ENCODE measurements around the gene GPR75.
A peak's percentile ranks its signal among the peaks of the same experiment; 100 is the strongest.
"Not testable (repeated sequence)": the region's sequence is repeated elsewhere in the genome, so short reads cannot be mapped to it uniquely, and the experiment has no call there.

Gene GPR75

GRCh38 chr2:53856272-53856671, 3.5 kb downstream of the GPR75 start:
- no peak overlapping the region for H3K27ac ChIP-seq
- no peak overlapping the region for H3K4me3 ChIP-seq

GRCh38 chr2:53854678-53855077, 5.1 kb downstream of the GPR75 start:
- no peak overlapping the region for H3K27ac ChIP-seq
- H3K4me3 ChIP-seq: no peak overlapping the region

GRCh38 chr2:53852532-53852931, 7.2 kb downstream of the GPR75 start:
- no peak overlapping the region for H3K27ac ChIP-seq
- H3K4me3 ChIP-seq: no peak overlapping the region

GRCh38 chr2:53851052-53851757, 8.6 kb downstream of the GPR75 start:
- H3K4me3 ChIP-seq, H3K27ac ChIP-seq: not testable (repeated sequence)

GRCh38 chr2:53848062-53848461, 11.7 kb downstream of the GPR75 start:
- Histone ChIP-seq H3K27ac (no peak overlapping the region), H3K4me3 (no peak overlapping the region)

- Histone ChIP-seq H3K4me3 (no peak overlapping the region), H3K27ac (no peak overlapping the region)
Observed at GRCh38 chr2:53843595-53843994, 16.2 kb downstream of the GPR75 start.

GRCh38 chr2:53842891-53843290, 16.9 kb downstream of the GPR75 start:
- no peak overlapping the region for H3K4me3 ChIP-seq
- H3K27ac ChIP-seq: no peak overlapping the region

- H3K27ac ChIP-seq, H3K4me3 ChIP-seq: not testable (repeated sequence)
Observed at GRCh38 chr2:53841651-53842050, 18.1 kb downstream of the GPR75 start.

- H3K4me3 ChIP-seq: no peak overlapping the region
- H3K27ac ChIP-seq: no peak overlapping the region
Observed at GRCh38 chr2:53840580-53840979, 19.2 kb downstream of the GPR75 start.

GRCh38 chr2:53829980-53830290, 29.8 kb downstream of the GPR75 start:
- H3K27ac ChIP-seq, H3K4me3 ChIP-seq: not testable (repeated sequence)

GRCh38 chr2:53829273-53829979, 30.3 kb downstream of the GPR75 start:
- no peak overlapping the region for H3K27ac ChIP-seq
- H3K4me3 ChIP-seq: no peak overlapping the region

GRCh38 chr2:53828331-53828730, 31.4 kb downstream of the GPR75 start:
- Histone ChIP-seq H3K4me3 (no peak overlapping the region), H3K27ac (no peak overlapping the region)

GRCh38 chr2:53827398-53828175, 32.2 kb downstream of the GPR75 start:
- H3K4me3 ChIP-seq: no peak overlapping the region
- peak overlapping the region in 5 of 21 experiments; percentile 6 to 48 (median 16) for H3K27ac ChIP-seq

- H3K4me3 ChIP-seq: no peak overlapping the region
- H3K27ac ChIP-seq: peak overlapping the region in 6 of 21 experiments; percentile 16 to 64 (median 32)
Observed at GRCh38 chr2:53826587-53827397, 33.0 kb downstream of the GPR75 start.

- peak overlapping the region in 7 of 21 experiments; percentile 5 to 64 (median 23) for H3K27ac ChIP-seq
- no peak overlapping the region for H3K4me3 ChIP-seq
Observed at GRCh38 chr2:53826030-53826410, 33.7 kb downstream of the GPR75 start.

- H3K27ac ChIP-seq, H3K4me3 ChIP-seq: not testable (repeated sequence)
Observed at GRCh38 chr2:53823639-53824038, 36.1 kb downstream of the GPR75 start.

- no peak overlapping the region for H3K4me3 ChIP-seq
- no peak overlapping the region for H3K27ac ChIP-seq
Observed at GRCh38 chr2:53821810-53822209, 38.0 kb downstream of the GPR75 start.

GRCh38 chr2:53820711-53821110, 39.1 kb downstream of the GPR75 start:
- Histone ChIP-seq H3K4me3 (no peak overlapping the region), H3K27ac (no peak overlapping the region)

- H3K27ac ChIP-seq: no peak overlapping the region
Observed at GRCh38 chr2:53820048-53820447, 39.7 kb downstream of the GPR75 start.

GRCh38 chr2:53819634-53820033, 40.1 kb downstream of the GPR75 start:
- no peak overlapping the region for H3K27ac ChIP-seq
- H3K4me3 ChIP-seq: no peak overlapping the region

More at GRCh38 chr2:53820048-53820447, 39.7 kb downstream of the GPR75 start:
- no peak overlapping the region for H3K4me3 ChIP-seq

All from skin epidermis (tissue), 12 donors.